ENCODE data around the gene FAM47B. TPM values are rescaled to one million over a fixed set of nuclear protein-coding genes. Genes with fewer than 3 reads are reported as not detected.

The FAM47B gene
- total RNA-seq, 1 donor from 2014 or later = not detected

DNA sequence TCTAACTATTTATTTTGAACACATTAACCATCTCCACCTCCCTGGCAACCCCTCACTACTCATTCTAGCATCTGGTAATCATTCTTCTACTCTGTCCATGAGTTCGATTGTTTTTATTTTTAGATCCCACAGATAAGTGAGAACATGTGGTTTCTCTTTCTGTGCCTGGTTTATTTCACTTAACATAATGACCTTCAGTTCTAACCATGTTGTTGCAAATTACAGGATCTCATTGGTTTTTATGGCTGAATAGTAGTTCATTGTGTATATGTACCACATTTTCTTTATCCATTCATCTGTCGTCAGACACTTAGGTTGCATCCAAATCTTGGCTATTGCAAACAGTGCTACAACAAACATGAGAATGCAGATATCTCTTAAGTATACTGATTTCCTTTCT lies 33.4 kb upstream of the FAM47B start:
- Mint-ChIP-seq H3K27me3 (ENCODE audit: low read depth) (no peaks in the 10 kb centered on the region), H3K36me3 (ENCODE audit: low read depth) (no peaks in the 10 kb centered on the region), H3K9me3 (ENCODE audit: low read depth) (peaks cover 17% of the 10 kb centered on the region), H3K4me3 (ENCODE audit: unreplicated experiment) (no peak overlapping the region), H3K4me1 (ENCODE audit: low read depth) (peaks cover 3% of the 10 kb centered on the region), H3K27ac (ENCODE audit: unreplicated experiment) (no peak overlapping the region)
- no peak for DNase-seq (ENCODE audit: low spot score)
- TF ChIP-seq, protein P1, sequence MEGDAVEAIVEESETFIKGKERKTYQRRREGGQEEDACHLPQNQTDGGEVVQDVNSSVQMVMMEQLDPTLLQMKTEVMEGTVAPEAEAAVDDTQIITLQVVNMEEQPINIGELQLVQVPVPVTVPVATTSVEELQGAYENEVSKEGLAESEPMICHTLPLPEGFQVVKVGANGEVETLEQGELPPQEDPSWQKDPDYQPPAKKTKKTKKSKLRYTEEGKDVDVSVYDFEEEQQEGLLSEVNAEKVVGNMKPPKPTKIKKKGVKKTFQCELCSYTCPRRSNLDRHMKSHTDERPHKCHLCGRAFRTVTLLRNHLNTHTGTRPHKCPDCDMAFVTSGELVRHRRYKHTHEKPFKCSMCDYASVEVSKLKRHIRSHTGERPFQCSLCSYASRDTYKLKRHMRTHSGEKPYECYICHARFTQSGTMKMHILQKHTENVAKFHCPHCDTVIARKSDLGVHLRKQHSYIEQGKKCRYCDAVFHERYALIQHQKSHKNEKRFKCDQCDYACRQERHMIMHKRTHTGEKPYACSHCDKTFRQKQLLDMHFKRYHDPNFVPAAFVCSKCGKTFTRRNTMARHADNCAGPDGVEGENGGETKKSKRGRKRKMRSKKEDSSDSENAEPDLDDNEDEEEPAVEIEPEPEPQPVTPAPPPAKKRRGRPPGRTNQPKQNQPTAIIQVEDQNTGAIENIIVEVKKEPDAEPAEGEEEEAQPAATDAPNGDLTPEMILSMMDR (IDR thresholded peaks at IDR 0.05) = no peak

DNA sequence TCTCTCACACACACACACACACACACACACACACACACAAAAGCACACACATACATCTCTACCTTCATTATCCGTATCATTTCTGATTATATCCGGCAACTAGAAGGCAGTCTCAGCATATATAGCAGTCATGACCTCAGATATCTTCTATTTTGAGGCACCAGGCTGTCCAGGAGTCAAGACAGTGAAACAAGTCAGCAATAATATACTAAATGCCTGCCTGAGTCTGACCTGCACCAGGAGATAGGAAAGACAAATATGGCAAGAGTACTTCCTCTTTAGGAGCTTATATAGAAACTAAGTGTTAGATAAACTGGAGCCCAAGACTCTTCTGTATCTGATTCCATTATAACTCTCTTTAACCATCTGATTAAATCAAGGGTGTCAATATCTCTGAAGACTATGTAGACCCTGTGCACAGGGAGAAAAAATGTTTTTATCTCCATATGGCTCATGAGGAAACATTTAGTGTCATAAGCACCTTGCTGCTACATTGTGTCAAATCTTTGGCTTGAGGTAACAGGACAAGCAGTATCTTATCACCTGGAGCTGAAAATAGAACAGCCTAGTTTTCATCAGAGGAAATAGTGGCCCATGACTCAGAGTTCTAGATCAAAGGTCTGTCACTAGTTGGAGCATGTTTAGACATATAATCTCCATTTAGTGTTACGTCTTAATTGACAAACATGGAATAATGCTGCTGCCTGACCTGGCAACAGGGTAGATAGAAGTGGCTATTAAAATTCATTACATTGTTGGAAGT lies 27.0 kb upstream of the FAM47B start:
- no peaks in the 10 kb centered on the region for H3K27me3 Mint-ChIP-seq (ENCODE audit: low read depth)
- no peaks in the 10 kb centered on the region for H3K36me3 Mint-ChIP-seq (ENCODE audit: low read depth)
- TF ChIP-seq, protein P1 (IDR thresholded peaks at IDR 0.05) = no peak
- no peak for DNase-seq (ENCODE audit: low spot score)
- no peak overlapping the region for H3K27ac Mint-ChIP-seq (ENCODE audit: unreplicated experiment)
- peaks cover 17% of the 10 kb centered on the region for H3K4me1 Mint-ChIP-seq (ENCODE audit: low read depth)
- no peak overlapping the region for H3K4me3 Mint-ChIP-seq (ENCODE audit: unreplicated experiment)
- H3K9me3 Mint-ChIP-seq (ENCODE audit: low read depth) = peaks cover 3% of the 10 kb centered on the region

DNA sequence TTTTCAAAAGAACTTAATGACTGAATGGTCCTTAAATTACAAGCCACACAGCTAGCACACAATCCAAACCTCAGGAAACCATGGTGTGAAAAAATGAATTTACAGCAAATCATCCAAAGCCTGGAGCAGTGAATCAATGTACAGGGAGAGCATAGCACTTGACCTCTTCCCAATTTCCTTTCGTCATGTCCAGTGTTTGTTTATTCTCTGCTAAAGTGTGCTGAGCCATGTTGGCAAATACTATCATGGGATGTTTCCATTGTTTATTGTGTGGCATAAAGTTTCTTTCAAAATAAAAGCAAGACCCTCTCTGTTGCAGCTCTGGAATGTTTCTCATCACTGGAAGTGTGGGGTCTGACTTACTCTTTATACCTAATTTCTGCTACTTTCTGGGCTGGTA lies 25.4 kb upstream of the FAM47B start:
- Mint-ChIP-seq H3K27ac (ENCODE audit: unreplicated experiment) (no peak overlapping the region), H3K27me3 (ENCODE audit: low read depth) (no peaks in the 10 kb centered on the region), H3K9me3 (ENCODE audit: low read depth) (peaks cover 3% of the 10 kb centered on the region), H3K36me3 (ENCODE audit: low read depth) (no peaks in the 10 kb centered on the region), H3K4me1 (ENCODE audit: low read depth) (peaks cover 17% of the 10 kb centered on the region), H3K4me3 (ENCODE audit: unreplicated experiment) (no peak overlapping the region)
- TF ChIP-seq, protein P1 (IDR thresholded peaks at IDR 0.05) = no peak
- no peak for DNase-seq (ENCODE audit: low spot score)

DNA sequence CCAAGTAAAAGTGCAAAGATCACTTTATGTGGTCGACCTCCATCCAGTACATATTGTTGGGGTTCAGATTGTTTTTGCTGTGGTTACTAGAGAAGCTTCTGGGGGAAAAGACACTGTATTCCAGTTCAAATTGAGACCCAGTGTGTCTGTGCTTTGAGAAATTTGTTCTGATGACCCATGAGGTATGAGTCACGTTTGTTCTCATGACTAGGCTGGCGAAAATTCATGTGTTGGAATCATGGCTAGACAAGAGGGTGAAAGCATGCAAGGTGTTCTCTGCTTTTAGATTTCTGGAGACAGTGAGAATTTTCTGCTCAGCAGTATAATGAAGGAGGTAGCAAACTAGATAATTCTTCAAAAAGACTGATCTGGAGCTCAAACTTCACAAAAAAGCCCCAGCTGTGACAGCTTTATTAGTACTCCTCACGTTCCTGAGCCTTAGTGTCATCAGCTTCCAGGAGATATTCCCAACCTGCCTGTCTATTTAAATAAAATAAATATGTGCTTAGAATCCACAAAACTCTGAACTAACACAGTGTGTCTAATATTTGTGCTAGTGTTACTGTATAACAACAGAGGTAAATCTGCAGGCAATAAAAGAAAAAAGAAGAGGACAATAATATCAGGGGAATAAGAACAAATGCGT lies 24.4 kb upstream of the FAM47B start:
- H3K36me3 Mint-ChIP-seq (ENCODE audit: low read depth) = no peaks in the 10 kb centered on the region
- H3K9me3 Mint-ChIP-seq (ENCODE audit: low read depth) = no peaks in the 10 kb centered on the region
- no peaks in the 10 kb centered on the region for H3K27me3 Mint-ChIP-seq (ENCODE audit: low read depth)
- TF ChIP-seq, protein P1 (IDR thresholded peaks at IDR 0.05) = no peak
- DNase-seq (ENCODE audit: low spot score) = no peak
- H3K4me3 Mint-ChIP-seq (ENCODE audit: unreplicated experiment) = no peak overlapping the region
- H3K4me1 Mint-ChIP-seq (ENCODE audit: low read depth) = peaks cover 17% of the 10 kb centered on the region
- peak overlapping the region; percentile 92 for H3K27ac Mint-ChIP-seq (ENCODE audit: unreplicated experiment)

DNA sequence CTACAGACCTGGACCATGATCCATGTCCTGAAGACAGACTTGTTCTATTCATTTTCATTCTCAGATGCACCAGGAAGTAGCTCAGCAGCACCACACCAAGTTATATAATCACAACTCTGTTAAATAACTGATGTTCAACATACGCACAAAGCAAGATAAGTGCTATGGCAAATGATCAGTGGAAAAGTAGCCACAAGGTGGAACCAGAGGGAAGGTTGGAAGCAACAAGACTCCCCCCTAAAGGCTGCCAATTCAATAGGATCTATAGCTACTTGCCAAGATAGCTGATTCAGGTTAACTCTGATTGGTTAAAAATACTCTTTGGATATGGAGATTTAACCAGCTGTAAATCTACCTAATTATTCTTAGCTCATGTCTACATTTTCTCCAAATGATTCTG lies 23.7 kb upstream of the FAM47B start:
- no peaks in the 10 kb centered on the region for H3K36me3 Mint-ChIP-seq (ENCODE audit: low read depth)
- peaks cover 17% of the 10 kb centered on the region for H3K4me1 Mint-ChIP-seq (ENCODE audit: low read depth)
- TF ChIP-seq, protein P1 (IDR thresholded peaks at IDR 0.05) = peak; percentile 84
- H3K27me3 Mint-ChIP-seq (ENCODE audit: low read depth) = no peaks in the 10 kb centered on the region
- no peak overlapping the region for H3K4me3 Mint-ChIP-seq (ENCODE audit: unreplicated experiment)
- peak overlapping the region; percentile 92 for H3K27ac Mint-ChIP-seq (ENCODE audit: unreplicated experiment)
- no peaks in the 10 kb centered on the region for H3K9me3 Mint-ChIP-seq (ENCODE audit: low read depth)
- no peak for DNase-seq (ENCODE audit: low spot score)
